Measurements from ENCODE around the gene XRCC4. TPM values are rescaled to one million over a fixed set of nuclear protein-coding genes. Genes with fewer than 3 reads are reported as not detected.

The XRCC4 gene
- total RNA-seq, 1 experiment from 2014 or later, result 10.8 TPM

- Histone ChIP-seq H3K79me2 (ENCODE audit: insufficient read depth, low read length) (no peaks in the 10 kb centered on the region), H2BK120ac (ENCODE audit: low read depth, low read length, poor library complexity, severe bottlenecking) (no peak overlapping the region), H3K79me1 (ENCODE audit: insufficient read depth, low read depth, low read length, poor library complexity, severe bottlenecking) (no peaks in the 10 kb centered on the region), H2AFZ (ENCODE audit: low read length) (no peak overlapping the region), H3K56ac (ENCODE audit: insufficient read length, low read depth, low read length) (no peak overlapping the region), H3K9ac (ENCODE audit: extremely low read depth, insufficient read length, low read length) (no peak overlapping the region), H3K27ac (ENCODE audit: insufficient read length, low read depth, low read length) (no peak overlapping the region), H3K14ac (ENCODE audit: insufficient read depth, low read length) (no peak overlapping the region), H4K8ac (replicated peaks; ENCODE audit: insufficient read length, low read depth, low read length) (no peak overlapping the region), H4K20me1 (ENCODE audit: control insufficient read depth, insufficient read depth, insufficient read length) (no peaks in the 10 kb centered on the region), H2BK15ac (ENCODE audit: low read depth, low read length) (no peak overlapping the region), H3K4me2 (ENCODE audit: insufficient read depth, insufficient read length, low read length) (no peak overlapping the region), H2BK20ac (ENCODE audit: low read depth, low read length, poor library complexity, severe bottlenecking) (no peak overlapping the region), H4K5ac (ENCODE audit: insufficient read length, low read depth, low read length) (no peak overlapping the region), H3K4ac (ENCODE audit: low read depth, low read length) (no peak overlapping the region), H3T11ph (ENCODE audit: low read length) (no peak overlapping the region), H4K91ac (ENCODE audit: insufficient read length, low read depth, low read length) (no peak overlapping the region), H2AK5ac (ENCODE audit: insufficient read length, low read length) (no peak overlapping the region), H3K23me2 (ENCODE audit: insufficient read length, low read depth, low read length, poor library complexity, severe bottlenecking) (no peaks in the 10 kb centered on the region), H3K9me3 (ENCODE audit: control insufficient read depth, low read depth, low read length) (no peaks in the 10 kb centered on the region), H3K4me1 (ENCODE audit: insufficient read depth, low read length) (peaks cover 8% of the 10 kb centered on the region; the same call in 1 of the 2 replicates), H2BK5ac (ENCODE audit: insufficient read length, low read length) (no peak overlapping the region), H3K27me3 (ENCODE audit: insufficient read depth, low read length) (no peaks in the 10 kb centered on the region), H3K18ac (ENCODE audit: insufficient read length, low read depth, low read length) (no peak overlapping the region), H3K23ac (ENCODE audit: insufficient read length, low read depth, low read length) (no peak overlapping the region), H2BK12ac (ENCODE audit: insufficient read length, low read depth, low read length) (no peak overlapping the region)
- WGBS (ENCODE audit: extremely low coverage, insufficient read length, low lambda C conversion rate), result no CpG with 5 or more reads among the region's 3 CpGs
- no peaks in the 10 kb centered on the region for H3K9me3 Mint-ChIP-seq
- no peak overlapping the region for H3K4me3 Mint-ChIP-seq
- no peak overlapping the region for H3K27ac Mint-ChIP-seq
- no peak for DNase-seq
- no peaks in the 10 kb centered on the region for H3K27me3 Mint-ChIP-seq (ENCODE audit: low read depth)
- no peaks in the 10 kb centered on the region for H3K36me3 Mint-ChIP-seq (ENCODE audit: insufficient read depth in 1 of 3, low read depth in 3 of 3)
- peaks cover 24 to 30% of the 10 kb centered on the region in 2 experiments for H3K4me1 Mint-ChIP-seq
- TF ChIP-seq, protein P1, sequence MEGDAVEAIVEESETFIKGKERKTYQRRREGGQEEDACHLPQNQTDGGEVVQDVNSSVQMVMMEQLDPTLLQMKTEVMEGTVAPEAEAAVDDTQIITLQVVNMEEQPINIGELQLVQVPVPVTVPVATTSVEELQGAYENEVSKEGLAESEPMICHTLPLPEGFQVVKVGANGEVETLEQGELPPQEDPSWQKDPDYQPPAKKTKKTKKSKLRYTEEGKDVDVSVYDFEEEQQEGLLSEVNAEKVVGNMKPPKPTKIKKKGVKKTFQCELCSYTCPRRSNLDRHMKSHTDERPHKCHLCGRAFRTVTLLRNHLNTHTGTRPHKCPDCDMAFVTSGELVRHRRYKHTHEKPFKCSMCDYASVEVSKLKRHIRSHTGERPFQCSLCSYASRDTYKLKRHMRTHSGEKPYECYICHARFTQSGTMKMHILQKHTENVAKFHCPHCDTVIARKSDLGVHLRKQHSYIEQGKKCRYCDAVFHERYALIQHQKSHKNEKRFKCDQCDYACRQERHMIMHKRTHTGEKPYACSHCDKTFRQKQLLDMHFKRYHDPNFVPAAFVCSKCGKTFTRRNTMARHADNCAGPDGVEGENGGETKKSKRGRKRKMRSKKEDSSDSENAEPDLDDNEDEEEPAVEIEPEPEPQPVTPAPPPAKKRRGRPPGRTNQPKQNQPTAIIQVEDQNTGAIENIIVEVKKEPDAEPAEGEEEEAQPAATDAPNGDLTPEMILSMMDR (conservative IDR thresholded peaks at IDR 0.05), result no peak
These were observed 300.0 kb downstream of the XRCC4 start for GRCh38 chr5:83377131-83377865.
